A549 (cell line): ENCODE data around the gene IRX2.

Experiments
- CEBPB ChIP-seq, 2 experiments: fragments of >200 bp in 1 of 2; sonication (Bioruptor Twin) in 1 of 2; formaldehyde crosslinking in 1 of 2; IDR thresholded peaks; 2 replicates each; pipeline ENCODE4 v1.6.1; 2012 to 2016
- CHD4 ChIP-seq: fragments of 200-600 bp; sonication (generic); IDR thresholded peaks from 2 replicates; pipeline ENCODE4 v1.6.1; 2016; ENCODE audit warnings: antibody characterized with exemption, mild to moderate bottlenecking, borderline replicate concordance
- MAFK ChIP-seq: fragments of 450-650 bp; IDR thresholded peaks from 2 replicates; pipeline ENCODE4 v1.6.1; 2014; ENCODE audit not compliant: partially characterized antibody
- POLR2A ChIP-seq: IDR thresholded peaks from 2 replicates; pipeline ENCODE4 v1.6.1; 2012; ENCODE audit warnings: mild to moderate bottlenecking, low read length
- ZFP36 ChIP-seq: fragments of 450-650 bp; IDR thresholded peaks from 2 replicates; pipeline ENCODE4 v1.6.1; 2014; ENCODE audit warnings: borderline replicate concordance; ENCODE audit not compliant: partially characterized antibody
- TF ChIP-seq, protein P1 (sequence below): fragments of >200 bp; sonication (Bioruptor Twin); formaldehyde crosslinking; IDR thresholded peaks from 3 replicates; pipeline ENCODE4 v1.5.1; 2016
- TF ChIP-seq, protein P2 (sequence below): fragments of 200-600 bp; sonication (generic); IDR thresholded peaks from 2 replicates; pipeline ENCODE4 v1.6.1; 2016; ENCODE audit warnings: antibody characterized with exemption, mild to moderate bottlenecking, moderate library complexity
- TF ChIP-seq, protein P3 (sequence below): IDR thresholded peaks from 2 replicates; pipeline ENCODE4 v1.6.1; 2012; ENCODE audit warnings: low read depth, borderline replicate concordance

DNA sequence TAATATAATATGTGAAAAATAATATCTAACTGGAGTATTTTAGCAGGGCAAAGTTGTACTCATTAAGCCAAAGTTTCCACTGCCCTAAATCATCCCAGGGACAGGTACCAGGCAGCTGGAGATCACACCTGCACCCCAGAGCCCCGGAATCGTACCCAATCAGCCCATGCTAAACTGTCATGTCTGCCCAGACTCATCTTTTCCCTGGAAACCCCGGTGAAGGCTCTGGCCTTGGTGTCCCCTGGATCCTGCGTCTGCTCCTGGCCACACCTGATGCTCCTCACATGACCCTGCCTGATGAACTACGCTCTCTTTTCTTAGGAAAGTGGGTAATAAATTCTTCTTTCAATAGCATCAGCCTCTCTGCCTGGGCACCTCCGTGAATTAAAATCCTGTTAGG lies 15.6 kb upstream of the IRX2 start:
- TF ChIP-seq, protein P1, sequence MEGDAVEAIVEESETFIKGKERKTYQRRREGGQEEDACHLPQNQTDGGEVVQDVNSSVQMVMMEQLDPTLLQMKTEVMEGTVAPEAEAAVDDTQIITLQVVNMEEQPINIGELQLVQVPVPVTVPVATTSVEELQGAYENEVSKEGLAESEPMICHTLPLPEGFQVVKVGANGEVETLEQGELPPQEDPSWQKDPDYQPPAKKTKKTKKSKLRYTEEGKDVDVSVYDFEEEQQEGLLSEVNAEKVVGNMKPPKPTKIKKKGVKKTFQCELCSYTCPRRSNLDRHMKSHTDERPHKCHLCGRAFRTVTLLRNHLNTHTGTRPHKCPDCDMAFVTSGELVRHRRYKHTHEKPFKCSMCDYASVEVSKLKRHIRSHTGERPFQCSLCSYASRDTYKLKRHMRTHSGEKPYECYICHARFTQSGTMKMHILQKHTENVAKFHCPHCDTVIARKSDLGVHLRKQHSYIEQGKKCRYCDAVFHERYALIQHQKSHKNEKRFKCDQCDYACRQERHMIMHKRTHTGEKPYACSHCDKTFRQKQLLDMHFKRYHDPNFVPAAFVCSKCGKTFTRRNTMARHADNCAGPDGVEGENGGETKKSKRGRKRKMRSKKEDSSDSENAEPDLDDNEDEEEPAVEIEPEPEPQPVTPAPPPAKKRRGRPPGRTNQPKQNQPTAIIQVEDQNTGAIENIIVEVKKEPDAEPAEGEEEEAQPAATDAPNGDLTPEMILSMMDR, result no peak
- TF ChIP-seq POLR2A (no peak), CHD4 (no peak), MAFK (no peak), CEBPB (IDR thresholded peaks at IDR 0.05) (no peak), ZFP36 (no peak)
- TF ChIP-seq, protein P2, sequence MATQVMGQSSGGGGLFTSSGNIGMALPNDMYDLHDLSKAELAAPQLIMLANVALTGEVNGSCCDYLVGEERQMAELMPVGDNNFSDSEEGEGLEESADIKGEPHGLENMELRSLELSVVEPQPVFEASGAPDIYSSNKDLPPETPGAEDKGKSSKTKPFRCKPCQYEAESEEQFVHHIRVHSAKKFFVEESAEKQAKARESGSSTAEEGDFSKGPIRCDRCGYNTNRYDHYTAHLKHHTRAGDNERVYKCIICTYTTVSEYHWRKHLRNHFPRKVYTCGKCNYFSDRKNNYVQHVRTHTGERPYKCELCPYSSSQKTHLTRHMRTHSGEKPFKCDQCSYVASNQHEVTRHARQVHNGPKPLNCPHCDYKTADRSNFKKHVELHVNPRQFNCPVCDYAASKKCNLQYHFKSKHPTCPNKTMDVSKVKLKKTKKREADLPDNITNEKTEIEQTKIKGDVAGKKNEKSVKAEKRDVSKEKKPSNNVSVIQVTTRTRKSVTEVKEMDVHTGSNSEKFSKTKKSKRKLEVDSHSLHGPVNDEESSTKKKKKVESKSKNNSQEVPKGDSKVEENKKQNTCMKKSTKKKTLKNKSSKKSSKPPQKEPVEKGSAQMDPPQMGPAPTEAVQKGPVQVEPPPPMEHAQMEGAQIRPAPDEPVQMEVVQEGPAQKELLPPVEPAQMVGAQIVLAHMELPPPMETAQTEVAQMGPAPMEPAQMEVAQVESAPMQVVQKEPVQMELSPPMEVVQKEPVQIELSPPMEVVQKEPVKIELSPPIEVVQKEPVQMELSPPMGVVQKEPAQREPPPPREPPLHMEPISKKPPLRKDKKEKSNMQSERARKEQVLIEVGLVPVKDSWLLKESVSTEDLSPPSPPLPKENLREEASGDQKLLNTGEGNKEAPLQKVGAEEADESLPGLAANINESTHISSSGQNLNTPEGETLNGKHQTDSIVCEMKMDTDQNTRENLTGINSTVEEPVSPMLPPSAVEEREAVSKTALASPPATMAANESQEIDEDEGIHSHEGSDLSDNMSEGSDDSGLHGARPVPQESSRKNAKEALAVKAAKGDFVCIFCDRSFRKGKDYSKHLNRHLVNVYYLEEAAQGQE, result no peak
- TF ChIP-seq, protein P3, sequence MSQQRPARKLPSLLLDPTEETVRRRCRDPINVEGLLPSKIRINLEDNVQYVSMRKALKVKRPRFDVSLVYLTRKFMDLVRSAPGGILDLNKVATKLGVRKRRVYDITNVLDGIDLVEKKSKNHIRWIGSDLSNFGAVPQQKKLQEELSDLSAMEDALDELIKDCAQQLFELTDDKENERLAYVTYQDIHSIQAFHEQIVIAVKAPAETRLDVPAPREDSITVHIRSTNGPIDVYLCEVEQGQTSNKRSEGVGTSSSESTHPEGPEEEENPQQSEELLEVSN, result no peak
